DMS 273 (cell line): ENCODE data around the gene KLHL41.

Source experiments
- DNase-seq: peaks from one replicate; lab custom pipeline; 2025; ENCODE audit not compliant: unreplicated experiment; lab: John Stamatoyannopoulos, UW

KLHL41 gene

GRCh38 chr2:169509298-169509885 is at the start of gene KLHL41:
TSS of gene KLHL41 (plus strand) at chr2:169509702. CDS start at chr2:169509779, 77 bp downstream.
- peak; percentile 32 for DNase-seq

- no peak for DNase-seq
Observed at GRCh38 chr2:169461143-169461542, 48.4 kb upstream of the KLHL41 start.

- no peak for DNase-seq
Observed at GRCh38 chr2:169462896-169463695, 46.4 kb upstream of the KLHL41 start.

GRCh38 chr2:169464466-169464865 is 45.0 kb upstream of the KLHL41 start:
- DNase-seq: no peak

GRCh38 chr2:169464882-169465281 is 44.6 kb upstream of the KLHL41 start:
- peak; percentile 11 for DNase-seq

- DNase-seq: no peak
Observed at GRCh38 chr2:169468841-169469240, 40.7 kb upstream of the KLHL41 start.

GRCh38 chr2:169469952-169470572 is 39.4 kb upstream of the KLHL41 start:
- DNase-seq: no peak

GRCh38 chr2:169472249-169472648 is 37.3 kb upstream of the KLHL41 start:
- DNase-seq: no peak

- DNase-seq: no peak
Observed at GRCh38 chr2:169476459-169476858, 33.0 kb upstream of the KLHL41 start.

- peak; percentile 12 for DNase-seq
Observed at GRCh38 chr2:169478339-169478738, 31.2 kb upstream of the KLHL41 start.

- no peak for DNase-seq
Observed at GRCh38 chr2:169478745-169479256, 30.7 kb upstream of the KLHL41 start.

- DNase-seq: peak; percentile 93
Observed at GRCh38 chr2:169479257-169480078, 30.0 kb upstream of the KLHL41 start, which contains the start of gene BBS5. TSS of gene BBS5 (plus strand) at chr2:169479494. CDS start at chr2:169479554, 60 bp downstream.

GRCh38 chr2:169480079-169480465 is 29.4 kb upstream of the KLHL41 start:
- DNase-seq: peak; percentile 34

GRCh38 chr2:169485650-169486138 is 23.8 kb upstream of the KLHL41 start:
- DNase-seq: no peak

- no peak for DNase-seq
Observed at GRCh38 chr2:169486487-169486886, 23.0 kb upstream of the KLHL41 start.

GRCh38 chr2:169490834-169491233 is 18.7 kb upstream of the KLHL41 start:
- no peak for DNase-seq

- no peak for DNase-seq
Observed at GRCh38 chr2:169491378-169491777, 18.1 kb upstream of the KLHL41 start.

GRCh38 chr2:169493360-169493759 is 16.1 kb upstream of the KLHL41 start:
- DNase-seq: no peak

- DNase-seq: no peak
Observed at GRCh38 chr2:169495310-169495928, 14.1 kb upstream of the KLHL41 start.

- no peak for DNase-seq
Observed at GRCh38 chr2:169504651-169505050, 4.9 kb upstream of the KLHL41 start.
